Neuron (in vitro differentiated cells): ENCODE results near the gene ADAM23.
A peak's percentile ranks its signal among the peaks of the same experiment; 100 is the strongest.

ENCODE experiments used
- H2AFZ ChIP-seq: one replicate; pipeline ENCODE4 v1.6.1; 2013; ENCODE audit warnings: low read depth, mild to moderate bottlenecking, inconsistent platforms, low read length, moderate library complexity
- H3K27me3 ChIP-seq: one replicate; pipeline ENCODE4 v1.6.1; 2013; ENCODE audit warnings: low read length; ENCODE audit not compliant: insufficient read depth
- H3K36me3 ChIP-seq: one replicate; pipeline ENCODE4 v1.6.1; 2013; ENCODE audit warnings: low read length; ENCODE audit not compliant: insufficient read depth
- H3K4me1 ChIP-seq: one replicate; pipeline ENCODE4 v1.6.1; 2013; ENCODE audit warnings: low read length; ENCODE audit not compliant: insufficient read depth
- H3K4me3 ChIP-seq: 2 replicates; pipeline ENCODE4 v1.5.1; 2013; ENCODE audit warnings: mild to moderate bottlenecking, low read length, moderate library complexity
- H3K9me3 ChIP-seq: one replicate; pipeline ENCODE4 v1.6.1; 2013; ENCODE audit warnings: low read length

The ADAM23 gene

GRCh38 chr2:206615417-206616089, 172.2 kb downstream of the ADAM23 start:
- Histone ChIP-seq H2AFZ (no peak overlapping the region), H3K4me1 (peaks cover 7% of the 10 kb centered on the region), H3K36me3 (no peaks in the 10 kb centered on the region), H3K4me3 (no peak overlapping the region), H3K9me3 (peaks cover 2% of the 10 kb centered on the region), H3K27me3 (no peaks in the 10 kb centered on the region)

GRCh38 chr2:206616151-206616550, 172.8 kb downstream of the ADAM23 start:
- Histone ChIP-seq H3K27me3 (no peaks in the 10 kb centered on the region), H3K36me3 (no peaks in the 10 kb centered on the region), H3K4me1 (peaks cover 7% of the 10 kb centered on the region), H3K4me3 (no peak overlapping the region), H3K9me3 (peaks cover 2% of the 10 kb centered on the region), H2AFZ (no peak overlapping the region)

GRCh38 chr2:206619011-206619410, 175.7 kb downstream of the ADAM23 start:
- H3K4me3 ChIP-seq, result no peak overlapping the region
- no peak overlapping the region for H2AFZ ChIP-seq

GRCh38 chr2:206626108-206626507, 182.8 kb downstream of the ADAM23 start:
- no peaks in the 10 kb centered on the region for H3K36me3 ChIP-seq
- no peak overlapping the region for H3K4me3 ChIP-seq
- no peaks in the 10 kb centered on the region for H3K9me3 ChIP-seq
- peaks cover 6% of the 10 kb centered on the region for H3K4me1 ChIP-seq
- H3K27me3 ChIP-seq, result no peaks in the 10 kb centered on the region
- H2AFZ ChIP-seq, result no peak overlapping the region

More at GRCh38 chr2:206619011-206619410, 175.7 kb downstream of the ADAM23 start:
- Histone ChIP-seq H3K27me3 (no peaks in the 10 kb centered on the region), H3K9me3 (no peaks in the 10 kb centered on the region), H3K36me3 (no peaks in the 10 kb centered on the region), H3K4me1 (peaks cover 7% of the 10 kb centered on the region)

- Histone ChIP-seq H3K36me3 (no peaks in the 10 kb centered on the region), H3K9me3 (no peaks in the 10 kb centered on the region), H2AFZ (no peak overlapping the region), H3K4me3 (no peak overlapping the region), H3K4me1 (peaks cover 6% of the 10 kb centered on the region), H3K27me3 (no peaks in the 10 kb centered on the region)
Measured at GRCh38 chr2:206627632-206628031, 184.3 kb downstream of the ADAM23 start.

- H2AFZ ChIP-seq, result no peak overlapping the region
- no peak overlapping the region for H3K4me3 ChIP-seq
- no peaks in the 10 kb centered on the region for H3K9me3 ChIP-seq
- H3K36me3 ChIP-seq, result no peaks in the 10 kb centered on the region
- H3K4me1 ChIP-seq, result peaks cover 6% of the 10 kb centered on the region
- no peaks in the 10 kb centered on the region for H3K27me3 ChIP-seq
Measured at GRCh38 chr2:206631340-206631739, 188.0 kb downstream of the ADAM23 start.

GRCh38 chr2:206635015-206635414, 191.7 kb downstream of the ADAM23 start:
- no peaks in the 10 kb centered on the region for H3K9me3 ChIP-seq
- H3K36me3 ChIP-seq, result no peaks in the 10 kb centered on the region
- H3K4me1 ChIP-seq, result peaks cover 2% of the 10 kb centered on the region
- peaks cover 15% of the 10 kb centered on the region for H3K27me3 ChIP-seq
- no peak overlapping the region for H2AFZ ChIP-seq
- H3K4me3 ChIP-seq, result no peak overlapping the region

GRCh38 chr2:206639636-206640035, 196.3 kb downstream of the ADAM23 start:
- Histone ChIP-seq H3K27me3 (peaks cover 45% of the 10 kb centered on the region), H2AFZ (no peak overlapping the region), H3K4me1 (peaks cover 17% of the 10 kb centered on the region), H3K4me3 (no peak overlapping the region), H3K36me3 (no peaks in the 10 kb centered on the region), H3K9me3 (no peaks in the 10 kb centered on the region)

- no peaks in the 10 kb centered on the region for H3K9me3 ChIP-seq
Measured at GRCh38 chr2:206641226-206641625, 197.9 kb downstream of the ADAM23 start.

GRCh38 chr2:206642075-206643025, 199.0 kb downstream of the ADAM23 start, which contains the start of gene FAM237A:
Gene FAM237A, plus strand, starts transcription at chr2:206642487. Its CDS starts 1,750 bp downstream, at chr2:206644237.
- no peaks in the 10 kb centered on the region for H3K9me3 ChIP-seq
- peak within 1 kb of the TSS; percentile 18 for H3K4me3 ChIP-seq
- H3K36me3 ChIP-seq, result no peaks in the 10 kb centered on the region
- peaks cover 45% of the 10 kb centered on the region for H3K27me3 ChIP-seq
- H3K4me1 ChIP-seq, result peaks cover 17% of the 10 kb centered on the region
- no peak within 1 kb of the TSS for H2AFZ ChIP-seq

More at GRCh38 chr2:206641226-206641625, 197.9 kb downstream of the ADAM23 start:
- Histone ChIP-seq H3K4me3 (no peak overlapping the region), H2AFZ (no peak overlapping the region), H3K4me1 (peaks cover 17% of the 10 kb centered on the region), H3K36me3 (no peaks in the 10 kb centered on the region), H3K27me3 (peaks cover 45% of the 10 kb centered on the region)

- no peak overlapping the region for H2AFZ ChIP-seq
- no peak overlapping the region for H3K4me3 ChIP-seq
Measured at GRCh38 chr2:206647985-206648384, 204.7 kb downstream of the ADAM23 start.

GRCh38 chr2:206657087-206657486, 213.8 kb downstream of the ADAM23 start:
- H3K27me3 ChIP-seq, result no peaks in the 10 kb centered on the region
- no peak overlapping the region for H2AFZ ChIP-seq
- H3K4me1 ChIP-seq, result no peaks in the 10 kb centered on the region
- no peaks in the 10 kb centered on the region for H3K9me3 ChIP-seq
- H3K36me3 ChIP-seq, result no peaks in the 10 kb centered on the region
- H3K4me3 ChIP-seq, result no peak overlapping the region

More at GRCh38 chr2:206647985-206648384, 204.7 kb downstream of the ADAM23 start:
- Histone ChIP-seq H3K27me3 (peaks cover 13% of the 10 kb centered on the region), H3K9me3 (no peaks in the 10 kb centered on the region), H3K4me1 (no peaks in the 10 kb centered on the region), H3K36me3 (no peaks in the 10 kb centered on the region)

GRCh38 chr2:206665251-206665650, 221.9 kb downstream of the ADAM23 start:
- Histone ChIP-seq H3K27me3 (peaks cover 4% of the 10 kb centered on the region), H3K36me3 (no peaks in the 10 kb centered on the region), H3K9me3 (no peaks in the 10 kb centered on the region), H3K4me1 (no peaks in the 10 kb centered on the region), H2AFZ (no peak overlapping the region), H3K4me3 (no peak overlapping the region)
